ENCODE data around the gene ELMO3.

The ELMO3 gene, protein sequence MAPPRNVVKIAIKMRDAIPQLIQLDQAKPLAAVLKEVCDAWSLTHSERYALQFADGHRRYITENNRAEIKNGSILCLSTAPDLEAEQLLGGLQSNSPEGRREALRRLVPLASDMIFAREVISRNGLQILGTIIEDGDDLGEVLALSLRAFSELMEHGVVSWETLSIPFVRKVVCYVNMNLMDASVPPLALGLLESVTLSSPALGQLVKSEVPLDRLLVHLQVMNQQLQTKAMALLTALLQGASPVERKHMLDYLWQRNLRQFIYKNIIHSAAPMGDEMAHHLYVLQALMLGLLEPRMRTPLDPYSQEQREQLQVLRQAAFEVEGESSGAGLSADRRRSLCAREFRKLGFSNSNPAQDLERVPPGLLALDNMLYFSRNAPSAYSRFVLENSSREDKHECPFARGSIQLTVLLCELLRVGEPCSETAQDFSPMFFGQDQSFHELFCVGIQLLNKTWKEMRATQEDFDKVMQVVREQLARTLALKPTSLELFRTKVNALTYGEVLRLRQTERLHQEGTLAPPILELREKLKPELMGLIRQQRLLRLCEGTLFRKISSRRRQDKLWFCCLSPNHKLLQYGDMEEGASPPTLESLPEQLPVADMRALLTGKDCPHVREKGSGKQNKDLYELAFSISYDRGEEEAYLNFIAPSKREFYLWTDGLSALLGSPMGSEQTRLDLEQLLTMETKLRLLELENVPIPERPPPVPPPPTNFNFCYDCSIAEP

DNA sequence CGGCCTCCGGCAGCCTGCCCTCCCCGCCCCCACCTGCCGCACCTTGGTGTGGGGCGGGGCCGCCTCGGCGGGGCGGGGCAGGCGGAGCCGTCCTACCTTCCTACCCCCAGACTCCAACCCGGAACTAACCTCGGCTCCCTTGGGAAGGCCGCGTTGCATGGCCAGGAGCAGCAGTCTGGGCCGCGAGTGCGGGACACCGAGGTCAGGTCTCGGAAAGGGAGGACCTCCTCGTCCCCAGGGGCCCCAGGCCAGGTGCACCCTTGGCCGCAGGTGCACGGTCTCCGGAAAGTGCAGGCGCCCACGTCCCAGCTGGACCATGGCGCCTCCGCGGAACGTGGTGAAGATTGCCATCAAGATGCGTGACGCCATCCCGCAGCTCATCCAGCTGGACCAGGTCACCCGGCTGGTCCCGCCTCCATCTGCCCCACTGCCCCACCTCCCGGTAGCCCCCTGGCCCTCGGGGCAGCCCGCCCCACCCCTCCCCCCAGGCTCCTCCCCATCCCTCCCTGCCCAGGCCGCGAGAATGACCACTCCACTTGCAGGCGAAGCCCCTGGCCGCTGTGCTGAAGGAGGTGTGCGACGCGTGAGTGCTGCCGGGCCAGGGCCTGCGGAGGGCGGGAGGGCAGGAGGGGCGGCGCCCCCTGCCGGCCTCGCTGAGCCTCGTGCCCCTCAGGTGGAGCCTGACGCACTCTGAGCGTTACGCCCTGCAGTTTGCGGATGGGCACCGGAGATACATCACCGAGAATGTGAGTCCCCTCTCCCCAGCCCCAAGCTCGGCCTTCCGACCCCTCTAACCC is at the start of gene ELMO3:
Gene ELMO3 (plus strand): TSS at position 121 of the 797 bp plus-strand sequence. CDS start 196 bp downstream, at position 317.
- DNase-seq (ENCODE audit: extremely low read depth in 1 of 2, low read depth in 1 of 2), result no peak

DNA sequence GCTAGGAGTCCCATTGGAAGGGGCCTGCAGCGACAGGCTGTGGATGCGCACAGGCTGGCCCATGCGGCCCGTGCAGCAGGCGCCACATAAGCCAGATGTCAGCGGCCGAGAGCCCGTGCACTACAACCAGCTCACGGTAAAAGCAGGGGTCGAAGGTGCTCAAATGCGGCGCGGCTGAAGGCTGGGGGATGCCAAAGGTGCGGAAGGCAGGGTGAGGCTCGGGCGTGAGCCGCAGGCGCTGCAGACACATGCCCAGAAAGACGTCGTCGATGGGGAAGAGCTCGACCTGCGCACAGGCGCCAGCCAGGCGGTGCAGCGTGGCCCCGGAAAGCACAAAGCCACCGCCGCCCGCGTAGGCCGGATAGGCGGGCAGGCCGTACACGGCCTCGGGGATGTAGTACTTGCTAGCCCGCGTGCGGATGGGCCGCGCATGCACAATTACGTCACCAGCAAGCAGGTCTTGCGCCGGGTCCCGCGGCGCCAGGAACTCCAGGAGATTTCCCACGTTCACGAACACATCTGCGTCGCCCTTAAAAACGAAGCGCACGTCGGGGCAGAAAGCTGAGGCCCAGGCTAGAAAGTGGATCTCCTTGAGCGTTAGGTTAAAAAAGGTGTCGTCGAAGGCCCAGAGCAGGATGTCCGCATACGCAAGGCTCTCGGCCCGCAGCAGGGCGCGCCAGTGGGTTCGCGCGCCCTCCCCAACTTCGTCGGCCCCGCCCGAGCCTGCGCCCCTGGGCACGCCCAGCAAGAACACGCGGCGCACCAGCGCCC is 49.5 kb upstream of the ELMO3 start:
- DNase-seq (ENCODE audit: extremely low read depth in 1 of 2, low read depth in 1 of 2), result no peak

- no peak for DNase-seq (ENCODE audit: extremely low read depth in 1 of 2, low read depth in 1 of 2)
These were observed 48.7 kb upstream of the ELMO3 start for GRCh38 chr16:67150047-67150832.

GRCh38 chr16:67150833-67151396 is 48.0 kb upstream of the ELMO3 start, which contains the start of gene B3GNT9:
TSS of gene B3GNT9 (minus strand) at chr16:67150998. CDS start at chr16:67150485, 513 bp downstream.
- no peak for DNase-seq (ENCODE audit: extremely low read depth in 1 of 2, low read depth in 1 of 2)

- DNase-seq (ENCODE audit: extremely low read depth in 1 of 2, low read depth in 1 of 2), result no peak
These were observed 47.4 kb upstream of the ELMO3 start for GRCh38 chr16:67151431-67152097.

- DNase-seq (ENCODE audit: extremely low read depth in 1 of 2, low read depth in 1 of 2), result no peak
These were observed 44.2 kb upstream of the ELMO3 start for GRCh38 chr16:67154578-67155294.

GRCh38 chr16:67155295-67156142 is 43.4 kb upstream of the ELMO3 start:
- peak; percentile 36 to 73 for DNase-seq (ENCODE audit: extremely low read depth in 1 of 2, low read depth in 1 of 2)

DNA sequence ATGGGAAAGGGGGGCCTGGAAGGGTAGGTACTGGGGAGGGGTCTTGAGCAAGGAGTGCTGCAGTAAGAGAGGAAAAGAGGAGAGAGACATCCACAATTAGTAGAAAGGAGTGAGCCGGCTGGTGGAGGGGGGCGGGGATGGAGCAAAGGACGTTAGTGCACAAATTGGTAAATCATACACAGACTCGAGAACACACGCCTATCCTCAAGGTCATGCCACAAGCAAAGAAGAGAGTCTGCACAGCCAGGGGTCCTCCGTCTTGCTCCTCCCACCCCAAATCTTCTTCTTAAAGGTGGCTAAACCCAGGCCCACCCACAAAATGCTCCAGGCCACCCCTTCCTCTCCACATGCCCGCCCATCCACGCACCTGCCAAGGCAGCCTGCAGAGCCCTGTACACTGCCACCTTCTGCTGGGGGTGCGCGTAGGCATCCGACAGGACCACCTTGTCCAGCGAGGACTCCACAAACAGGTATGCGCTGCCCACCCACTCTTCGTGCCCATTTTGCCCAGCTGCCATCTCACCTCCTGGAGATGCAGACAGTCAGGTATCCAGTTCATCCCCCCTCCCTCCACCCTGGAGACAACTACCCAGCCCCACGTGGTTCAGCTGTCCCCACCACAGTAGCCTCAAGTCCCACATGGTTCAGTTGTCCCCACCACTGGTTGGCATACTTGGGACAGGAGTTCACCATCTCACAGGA is 42.6 kb upstream of the ELMO3 start:
- no peak for DNase-seq (ENCODE audit: extremely low read depth in 1 of 2, low read depth in 1 of 2)

GRCh38 chr16:67157106-67157748 is 41.7 kb upstream of the ELMO3 start:
- no peak for DNase-seq (ENCODE audit: extremely low read depth in 1 of 2, low read depth in 1 of 2)

DNA sequence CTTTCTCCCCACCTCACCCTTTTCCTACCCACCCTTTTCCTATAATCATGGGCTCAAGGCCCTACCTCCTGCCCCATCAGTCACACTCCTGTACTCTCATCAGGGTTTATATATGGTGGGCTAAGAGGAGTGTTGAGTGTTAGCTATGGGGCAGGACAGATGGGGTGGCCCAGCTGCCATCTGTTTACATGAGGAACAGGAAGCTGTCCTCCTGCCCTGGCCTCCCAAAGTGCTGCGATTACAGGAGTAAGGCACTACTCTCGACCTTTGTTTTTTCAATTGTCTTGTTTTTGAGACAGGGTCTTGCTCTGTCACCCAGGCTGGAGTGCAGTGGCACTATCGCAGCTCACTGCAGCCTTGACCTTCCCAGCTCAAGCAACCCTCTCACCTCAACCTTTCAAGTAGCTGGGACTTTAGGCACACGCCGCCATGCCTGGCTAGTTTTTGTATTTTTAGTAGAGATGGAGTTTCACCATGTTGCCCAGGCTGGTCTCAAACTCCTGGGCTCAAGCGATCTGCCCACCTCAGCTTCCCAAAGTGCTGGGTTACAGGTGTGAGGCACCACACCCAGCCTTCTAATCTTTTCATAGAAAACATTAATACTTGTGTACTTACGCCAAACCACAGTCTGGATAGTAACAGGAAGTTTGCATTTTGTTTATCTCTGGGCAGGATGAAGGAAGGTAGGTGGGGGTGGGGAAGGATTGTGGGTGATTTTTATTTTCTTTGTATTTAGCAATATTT is 40.9 kb upstream of the ELMO3 start:
- DNase-seq (ENCODE audit: extremely low read depth in 1 of 2, low read depth in 1 of 2), result no peak

DNA sequence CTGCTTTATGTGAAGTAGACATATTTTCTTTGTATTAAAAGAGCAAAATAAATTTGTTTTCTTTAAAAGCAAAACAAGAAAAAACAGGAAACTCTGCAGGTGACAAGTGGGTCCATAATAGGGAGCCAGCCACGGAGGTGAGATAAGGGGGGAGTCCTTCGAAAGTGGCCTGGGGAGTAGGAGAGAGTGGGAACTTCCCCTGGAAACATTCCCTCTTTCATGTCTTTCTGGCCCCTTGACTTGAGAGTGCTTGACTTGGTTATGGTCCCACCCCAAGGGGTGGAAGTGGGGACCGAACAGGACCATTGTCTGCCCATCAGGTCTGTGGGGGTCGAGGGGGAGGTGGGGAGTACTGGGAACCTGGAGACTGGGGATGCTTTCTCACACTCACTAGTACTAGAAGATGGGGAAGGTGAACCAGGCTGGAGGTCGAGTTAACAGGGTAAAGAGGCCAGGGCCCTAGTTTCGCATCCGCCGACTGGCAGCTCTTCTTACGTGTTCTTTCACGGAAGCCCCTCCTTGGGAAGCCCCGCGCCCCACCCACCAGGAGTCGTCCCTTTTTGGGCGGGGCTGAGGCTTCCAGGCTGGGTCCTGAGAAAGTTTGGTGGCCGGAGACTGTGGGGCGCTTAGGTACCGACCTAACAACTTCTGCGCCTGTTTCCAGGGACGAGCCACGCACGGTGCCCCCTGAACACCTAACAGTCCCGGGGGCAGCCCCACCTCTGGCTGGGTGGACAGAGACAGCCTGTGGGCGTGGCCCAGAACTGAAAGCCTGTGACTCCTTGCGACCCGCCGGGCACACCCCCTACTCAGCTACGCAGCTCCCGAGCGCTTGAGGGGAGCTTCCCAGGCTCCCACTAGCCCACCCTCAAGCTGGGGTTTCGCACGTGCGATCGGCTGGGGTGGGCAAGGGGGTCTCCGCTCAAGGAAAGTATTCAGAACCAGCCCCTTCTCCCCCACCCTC is 40.0 kb upstream of the ELMO3 start:
- peak; percentile 32 to 64 for DNase-seq (ENCODE audit: extremely low read depth in 1 of 2, low read depth in 1 of 2)

- no peak for DNase-seq (ENCODE audit: extremely low read depth in 1 of 2, low read depth in 1 of 2)
These were observed 37.3 kb upstream of the ELMO3 start for GRCh38 chr16:67161595-67162058.

DNA sequence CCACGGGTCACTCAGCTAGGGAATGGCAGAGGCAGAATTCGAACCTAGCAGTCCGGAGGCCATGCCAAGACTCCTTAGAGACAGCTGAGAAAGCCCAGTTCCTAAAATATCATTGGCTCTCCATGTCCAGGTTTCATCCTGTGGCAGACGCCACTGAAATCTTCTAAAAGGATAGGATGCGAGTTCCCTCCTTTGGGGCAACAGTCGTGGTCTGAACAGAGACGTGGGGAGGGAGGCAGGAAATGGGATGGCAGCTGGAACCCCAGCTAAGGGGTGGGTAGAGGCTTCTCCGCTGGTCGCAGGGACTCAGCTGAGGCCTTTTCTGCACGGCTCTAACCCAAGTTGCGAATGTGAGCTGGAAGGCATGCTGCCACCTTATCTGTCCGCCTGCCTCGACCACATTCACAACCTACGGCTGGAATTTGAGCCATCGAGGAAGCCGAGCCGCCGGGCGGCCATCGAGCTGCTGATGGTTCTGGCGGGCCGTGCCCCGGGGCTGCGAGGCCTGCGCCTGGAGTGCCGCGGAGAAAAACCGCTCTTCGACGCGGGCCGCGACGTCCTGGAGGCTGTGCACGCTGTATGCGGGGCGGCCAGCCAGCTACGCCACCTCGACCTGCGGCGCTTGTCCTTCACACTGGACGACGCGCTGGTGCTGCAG is 36.3 kb upstream of the ELMO3 start:
- no peak for DNase-seq (ENCODE audit: extremely low read depth in 1 of 2, low read depth in 1 of 2)

All from activated CD8-positive, alpha-beta memory T cell treated with anti-CD3 and anti-CD28 coated beads for 1 hour (primary cell).